DOHH2 (cell line): Measurements from ENCODE around the gene KCNQ1.

Experiments used
- H3F3A ChIP-seq: fragments of 200-600 bp; sonication (generic), shearing (Covaris generic); 2 replicates; pipeline ENCODE4 v1.6.0; 2016; ENCODE audit warnings: antibody characterized with exemption, mild to moderate bottlenecking; ENCODE audit not compliant: control insufficient read depth, insufficient read depth
- H3K27ac ChIP-seq: fragments of 200-600 bp; sonication (generic); 2 replicates; pipeline ENCODE4 v1.5.1; 2014; ENCODE audit warnings: low read depth, mild to moderate bottlenecking, low read length, moderate library complexity
- H3K27me3 ChIP-seq: fragments of 200-600 bp; sonication (generic); 2 replicates; pipeline ENCODE4 v1.6.1; 2014; ENCODE audit warnings: mild to moderate bottlenecking, low read length, mixed read lengths; ENCODE audit not compliant: control insufficient read depth
- H3K36me3 ChIP-seq: fragments of 200-600 bp; sonication (generic); 2 replicates; pipeline ENCODE4 v1.6.1; 2014; ENCODE audit warnings: mild to moderate bottlenecking, low read length, moderate library complexity, mixed read lengths; ENCODE audit not compliant: control insufficient read depth
- H3K4me1 ChIP-seq: fragments of 200-600 bp; sonication (generic); 2 replicates; pipeline ENCODE4 v1.6.1; 2014; ENCODE audit warnings: mild to moderate bottlenecking, low read length, mixed read lengths; ENCODE audit not compliant: control insufficient read depth
- H3K4me2 ChIP-seq: fragments of 200-600 bp; sonication (generic); 2 replicates; pipeline ENCODE4 v1.6.0; 2014; ENCODE audit warnings: mild to moderate bottlenecking, low read length, moderate library complexity
- H3K4me3 ChIP-seq: fragments of 200-600 bp; sonication (generic); 2 replicates; pipeline ENCODE4 v1.5.1; 2014; ENCODE audit warnings: mild to moderate bottlenecking, low read length, mixed read lengths
- H3K79me2 ChIP-seq: fragments of 200-600 bp; sonication (generic); 2 replicates; pipeline ENCODE4 v1.6.1; 2014; ENCODE audit warnings: mild to moderate bottlenecking, low read length, mixed read lengths; ENCODE audit not compliant: control insufficient read depth
- H3K9me2 ChIP-seq: fragments of 200-600 bp; sonication (generic); replicated peaks from 2 replicates; pipeline ENCODE4 v1.6.1; 2014; ENCODE audit warnings: mild to moderate bottlenecking, low read length, mixed read lengths; ENCODE audit not compliant: control insufficient read depth
- H3K9me3 ChIP-seq: fragments of 200-600 bp; sonication (generic); 2 replicates; pipeline ENCODE4 v1.6.1; 2014; ENCODE audit warnings: antibody characterized with exemption, low read length, mixed read lengths; ENCODE audit not compliant: control insufficient read depth, insufficient read depth
- H4K20me1 ChIP-seq: fragments of 200-600 bp; sonication (generic); 2 replicates; pipeline ENCODE4 v1.6.0; 2014; ENCODE audit warnings: low read depth, mild to moderate bottlenecking, antibody characterized with exemption, low read length, moderate library complexity; ENCODE audit not compliant: control insufficient read depth, insufficient read depth
- CTCF ChIP-seq: fragments of 200-600 bp; sonication (generic); IDR thresholded peaks from one replicate; pipeline ENCODE4 v1.5.1; 2014; ENCODE audit warnings: antibody characterized with exemption, mild to moderate bottlenecking, low read depth, low read length; ENCODE audit not compliant: poor library complexity, severe bottlenecking
- EZH2phosphoT487 ChIP-seq: fragments of 200-600 bp; sonication (generic); IDR thresholded peaks from 2 replicates; pipeline ENCODE4 v1.6.1; 2017; ENCODE audit warnings: borderline replicate concordance, mild to moderate bottlenecking, antibody characterized with exemption, low read length, moderate library complexity, mixed read lengths

KCNQ1 gene

GRCh38 chr11:2442589-2442988, 2.2 kb upstream of the KCNQ1 start:
- TF ChIP-seq CTCF (no peak), EZH2phosphoT487 (no peak)

GRCh38 chr11:2443406-2443805, 1.4 kb upstream of the KCNQ1 start:
- H3K4me1 ChIP-seq, result peaks cover 17% of the 10 kb centered on the region
- H3K79me2 ChIP-seq, result no peaks in the 10 kb centered on the region
- H4K20me1 ChIP-seq, result no peaks in the 10 kb centered on the region; the same call in 1 of the 2 replicates
- H3K4me3 ChIP-seq, result no peak overlapping the region
- H3K9me2 ChIP-seq, result no peaks in the 10 kb centered on the region
- peaks cover 2% of the 10 kb centered on the region; the same call in 1 of the 2 replicates for H3F3A ChIP-seq
- no peaks in the 10 kb centered on the region for H3K27me3 ChIP-seq
- H3K9me3 ChIP-seq, result no peaks in the 10 kb centered on the region
- no peak overlapping the region for H3K27ac ChIP-seq
- TF ChIP-seq EZH2phosphoT487, result no peak
- TF ChIP-seq CTCF, result no peak
- H3K36me3 ChIP-seq, result no peaks in the 10 kb centered on the region
- H3K4me2 ChIP-seq, result no peak overlapping the region

More at GRCh38 chr11:2442589-2442988, 2.2 kb upstream of the KCNQ1 start:
- Histone ChIP-seq H3K4me2 (no peak overlapping the region), H3K4me3 (no peak overlapping the region), H4K20me1 (no peaks in the 10 kb centered on the region; the same call in 1 of the 2 replicates), H3K79me2 (no peaks in the 10 kb centered on the region), H3K27me3 (no peaks in the 10 kb centered on the region), H3K4me1 (peaks cover 13% of the 10 kb centered on the region), H3K9me2 (no peaks in the 10 kb centered on the region), H3K9me3 (no peaks in the 10 kb centered on the region), H3K36me3 (no peaks in the 10 kb centered on the region), H3K27ac (no peak overlapping the region), H3F3A (peaks cover 2% of the 10 kb centered on the region; the same call in 1 of the 2 replicates)

GRCh38 chr11:2443881-2444820, 657 bp upstream of the KCNQ1 start, which contains the start of gene TRPM5:
TSS of gene TRPM5 (minus strand) at chr11:2444514. CDS start at chr11:2423036, 21,478 bp downstream.
- Histone ChIP-seq H3K27me3 (no peaks in the 10 kb centered on the region), H3K4me2 (no peak within 1 kb of the TSS), H3K9me3 (no peaks in the 10 kb centered on the region), H3K36me3 (no peaks in the 10 kb centered on the region), H4K20me1 (no peaks in the 10 kb centered on the region; the same call in 1 of the 2 replicates), H3K4me3 (no peak within 1 kb of the TSS), H3K9me2 (no peaks in the 10 kb centered on the region), H3K4me1 (peaks cover 17% of the 10 kb centered on the region), H3K79me2 (no peaks in the 10 kb centered on the region), H3F3A (peaks cover 2% of the 10 kb centered on the region; the same call in 1 of the 2 replicates), H3K27ac (no peak within 1 kb of the TSS)
- no peak for TF ChIP-seq CTCF
